SK-N-SH (cell line): ENCODE data around the gene GOLGA8B.

Experiments
- CTCF ChIP-seq: fragments of 200-600 bp; sonication (generic); IDR thresholded peaks from 2 replicates; pipeline ENCODE4 v1.6.1; 2017; ENCODE audit warnings: antibody characterized with exemption, mild to moderate bottlenecking, moderate library complexity
- FOXJ3 ChIP-seq: sonication (generic); formaldehyde crosslinking; IDR thresholded peaks from 2 replicates; pipeline ENCODE4 v1.5.1; 2020; ENCODE audit warnings: mild to moderate bottlenecking, missing genetic modification reagents
- GATA2 ChIP-seq: sonication (generic); formaldehyde crosslinking; IDR thresholded peaks from 2 replicates; pipeline ENCODE4 v1.5.0; 2020; ENCODE audit warnings: mild to moderate bottlenecking, missing genetic modification reagents
- REST ChIP-seq: IDR thresholded peaks from 2 replicates; pipeline ENCODE4 v1.6.1; 2012; ENCODE audit warnings: mild to moderate bottlenecking, low read depth, low read length, moderate library complexity
- RFX5 ChIP-seq: IDR thresholded peaks from 2 replicates; pipeline ENCODE4 v1.6.1; 2012; ENCODE audit warnings: mild to moderate bottlenecking, improper control_type of control experiment, low read length

- TF ChIP-seq RFX5 (no peak), GATA2 (no peak), FOXJ3 (CRISPR knock-in tag) (no peak), CTCF (no peak), REST (no peak)
Measured at GRCh38 chr15:34598799-34599585, 15.5 kb upstream of the GOLGA8B start.
